ENCODE data around the gene CUBN. TPM values are rescaled to one million over a fixed set of nuclear protein-coding genes. Genes with fewer than 3 reads are reported as not detected.

CUBN gene
- 0.76 and 1.5 TPM in 2 replicates for total RNA-seq (2012; rRNA removed)

GRCh38 chr10:17129741-17130140 lies at the start of gene CUBN:
TSS of gene CUBN (minus strand) at chr10:17129811. CDS start at chr10:17129765, 46 bp downstream.
- Histone ChIP-seq H3K36me3 (ENCODE audit: insufficient read depth, low read length) (no peaks in the 10 kb centered on the region), H3K27me3 (ENCODE audit: control insufficient read depth, insufficient read depth, low read length) (no peaks in the 10 kb centered on the region), H3K4me2 (ENCODE audit: low read length) (no peak within 1 kb of the TSS), H3K9me3 (replicated peaks; ENCODE audit: low read length) (no peaks in the 10 kb centered on the region), H3K9ac (ENCODE audit: low read depth, low read length) (no peak within 1 kb of the TSS), H3K4me1 (ENCODE audit: control insufficient read depth, insufficient read depth, low read length) (peaks cover 5% of the 10 kb centered on the region), H3K4me3 (ENCODE audit: low read length) (no peak within 1 kb of the TSS)

- no peaks in the 10 kb centered on the region for H3K27me3 ChIP-seq (ENCODE audit: control insufficient read depth, insufficient read depth, low read length)
- no peak overlapping the region for H3K4me2 ChIP-seq (ENCODE audit: low read length)
- H3K36me3 ChIP-seq (ENCODE audit: insufficient read depth, low read length): no peaks in the 10 kb centered on the region
- peaks cover 19% of the 10 kb centered on the region for H3K4me1 ChIP-seq (ENCODE audit: control insufficient read depth, insufficient read depth, low read length)
- no peak overlapping the region for H3K9ac ChIP-seq (ENCODE audit: low read depth, low read length)
- H3K9me3 ChIP-seq (replicated peaks; ENCODE audit: low read length): no peaks in the 10 kb centered on the region
- no peak overlapping the region for H3K4me3 ChIP-seq (ENCODE audit: low read length)
These were observed 49.4 kb upstream of the CUBN start for GRCh38 chr10:17179002-17179401.

- H3K9me3 ChIP-seq (replicated peaks; ENCODE audit: low read length): no peaks in the 10 kb centered on the region
- no peak overlapping the region for H3K9ac ChIP-seq (ENCODE audit: low read depth, low read length)
- no peaks in the 10 kb centered on the region for H3K36me3 ChIP-seq (ENCODE audit: insufficient read depth, low read length)
- H3K27me3 ChIP-seq (ENCODE audit: control insufficient read depth, insufficient read depth, low read length): no peaks in the 10 kb centered on the region
- no peak overlapping the region for H3K4me2 ChIP-seq (ENCODE audit: low read length)
- peaks cover 19% of the 10 kb centered on the region for H3K4me1 ChIP-seq (ENCODE audit: control insufficient read depth, insufficient read depth, low read length)
- no peak overlapping the region for H3K4me3 ChIP-seq (ENCODE audit: low read length)
These were observed 48.4 kb upstream of the CUBN start for GRCh38 chr10:17178006-17178405.

GRCh38 chr10:17177014-17177413 lies 47.4 kb upstream of the CUBN start:
- Histone ChIP-seq H3K4me1 (ENCODE audit: control insufficient read depth, insufficient read depth, low read length) (peaks cover 19% of the 10 kb centered on the region), H3K4me2 (ENCODE audit: low read length) (no peak overlapping the region), H3K9me3 (replicated peaks; ENCODE audit: low read length) (no peaks in the 10 kb centered on the region), H3K27me3 (ENCODE audit: control insufficient read depth, insufficient read depth, low read length) (no peaks in the 10 kb centered on the region), H3K9ac (ENCODE audit: low read depth, low read length) (no peak overlapping the region), H3K4me3 (ENCODE audit: low read length) (no peak overlapping the region), H3K36me3 (ENCODE audit: insufficient read depth, low read length) (no peaks in the 10 kb centered on the region)

- Histone ChIP-seq H3K36me3 (ENCODE audit: insufficient read depth, low read length) (no peaks in the 10 kb centered on the region), H3K9me3 (replicated peaks; ENCODE audit: low read length) (no peaks in the 10 kb centered on the region), H3K4me3 (ENCODE audit: low read length) (no peak overlapping the region)
These were observed 46.5 kb upstream of the CUBN start for GRCh38 chr10:17176091-17176490.

GRCh38 chr10:17175551-17175950 lies 45.9 kb upstream of the CUBN start:
- Histone ChIP-seq H3K9me3 (replicated peaks; ENCODE audit: low read length) (no peaks in the 10 kb centered on the region), H3K4me2 (ENCODE audit: low read length) (peak overlapping the region; percentile 64), H3K27me3 (ENCODE audit: control insufficient read depth, insufficient read depth, low read length) (no peaks in the 10 kb centered on the region), H3K36me3 (ENCODE audit: insufficient read depth, low read length) (no peaks in the 10 kb centered on the region), H3K4me1 (ENCODE audit: control insufficient read depth, insufficient read depth, low read length) (peaks cover 24% of the 10 kb centered on the region), H3K9ac (ENCODE audit: low read depth, low read length) (peak overlapping the region; percentile 43), H3K4me3 (ENCODE audit: low read length) (no peak overlapping the region)

More at GRCh38 chr10:17176091-17176490, 46.5 kb upstream of the CUBN start:
- H3K9ac ChIP-seq (ENCODE audit: low read depth, low read length): no peak overlapping the region
- H3K4me1 ChIP-seq (ENCODE audit: control insufficient read depth, insufficient read depth, low read length): peaks cover 24% of the 10 kb centered on the region
- no peaks in the 10 kb centered on the region for H3K27me3 ChIP-seq (ENCODE audit: control insufficient read depth, insufficient read depth, low read length)
- H3K4me2 ChIP-seq (ENCODE audit: low read length): no peak overlapping the region

- H3K4me2 ChIP-seq (ENCODE audit: low read length): no peak overlapping the region
- H3K4me1 ChIP-seq (ENCODE audit: control insufficient read depth, insufficient read depth, low read length): peaks cover 24% of the 10 kb centered on the region
- H3K9ac ChIP-seq (ENCODE audit: low read depth, low read length): no peak overlapping the region
- no peaks in the 10 kb centered on the region for H3K27me3 ChIP-seq (ENCODE audit: control insufficient read depth, insufficient read depth, low read length)
- no peaks in the 10 kb centered on the region for H3K36me3 ChIP-seq (ENCODE audit: insufficient read depth, low read length)
- H3K4me3 ChIP-seq (ENCODE audit: low read length): no peak overlapping the region
- no peaks in the 10 kb centered on the region for H3K9me3 ChIP-seq (replicated peaks; ENCODE audit: low read length)
These were observed 45.0 kb upstream of the CUBN start for GRCh38 chr10:17174626-17175025.

- Histone ChIP-seq H3K9me3 (replicated peaks; ENCODE audit: low read length) (no peaks in the 10 kb centered on the region), H3K27me3 (ENCODE audit: control insufficient read depth, insufficient read depth, low read length) (no peaks in the 10 kb centered on the region), H3K4me3 (ENCODE audit: low read length) (no peak overlapping the region), H3K4me2 (ENCODE audit: low read length) (peak overlapping the region; percentile 63), H3K4me1 (ENCODE audit: control insufficient read depth, insufficient read depth, low read length) (peaks cover 22% of the 10 kb centered on the region), H3K36me3 (ENCODE audit: insufficient read depth, low read length) (no peaks in the 10 kb centered on the region), H3K9ac (ENCODE audit: low read depth, low read length) (peak overlapping the region; percentile 54)
These were observed 41.6 kb upstream of the CUBN start for GRCh38 chr10:17171141-17171641.

GRCh38 chr10:17169803-17170202 lies 40.2 kb upstream of the CUBN start:
- no peak overlapping the region for H3K4me3 ChIP-seq (ENCODE audit: low read length)
- no peaks in the 10 kb centered on the region for H3K9me3 ChIP-seq (replicated peaks; ENCODE audit: low read length)
- no peaks in the 10 kb centered on the region for H3K36me3 ChIP-seq (ENCODE audit: insufficient read depth, low read length)
- peaks cover 10% of the 10 kb centered on the region for H3K4me1 ChIP-seq (ENCODE audit: control insufficient read depth, insufficient read depth, low read length)
- H3K27me3 ChIP-seq (ENCODE audit: control insufficient read depth, insufficient read depth, low read length): no peaks in the 10 kb centered on the region
- no peak overlapping the region for H3K4me2 ChIP-seq (ENCODE audit: low read length)
- no peak overlapping the region for H3K9ac ChIP-seq (ENCODE audit: low read depth, low read length)

GRCh38 chr10:17166699-17167098 lies 37.1 kb upstream of the CUBN start:
- Histone ChIP-seq H3K4me2 (ENCODE audit: low read length) (no peak overlapping the region), H3K4me3 (ENCODE audit: low read length) (no peak overlapping the region), H3K36me3 (ENCODE audit: insufficient read depth, low read length) (no peaks in the 10 kb centered on the region), H3K4me1 (ENCODE audit: control insufficient read depth, insufficient read depth, low read length) (peaks cover 5% of the 10 kb centered on the region), H3K27me3 (ENCODE audit: control insufficient read depth, insufficient read depth, low read length) (no peaks in the 10 kb centered on the region), H3K9ac (ENCODE audit: low read depth, low read length) (no peak overlapping the region), H3K9me3 (replicated peaks; ENCODE audit: low read length) (no peaks in the 10 kb centered on the region)

- Histone ChIP-seq H3K9ac (ENCODE audit: low read depth, low read length) (no peak overlapping the region), H3K4me3 (ENCODE audit: low read length) (no peak overlapping the region), H3K9me3 (replicated peaks; ENCODE audit: low read length) (no peaks in the 10 kb centered on the region), H3K4me2 (ENCODE audit: low read length) (no peak overlapping the region), H3K36me3 (ENCODE audit: insufficient read depth, low read length) (no peaks in the 10 kb centered on the region), H3K27me3 (ENCODE audit: control insufficient read depth, insufficient read depth, low read length) (no peaks in the 10 kb centered on the region), H3K4me1 (ENCODE audit: control insufficient read depth, insufficient read depth, low read length) (no peaks in the 10 kb centered on the region)
These were observed 33.2 kb upstream of the CUBN start for GRCh38 chr10:17162828-17163227.

GRCh38 chr10:17161775-17162174 lies 32.2 kb upstream of the CUBN start:
- no peak overlapping the region for H3K4me2 ChIP-seq (ENCODE audit: low read length)
- no peaks in the 10 kb centered on the region for H3K9me3 ChIP-seq (replicated peaks; ENCODE audit: low read length)
- H3K4me1 ChIP-seq (ENCODE audit: control insufficient read depth, insufficient read depth, low read length): no peaks in the 10 kb centered on the region
- H3K27me3 ChIP-seq (ENCODE audit: control insufficient read depth, insufficient read depth, low read length): no peaks in the 10 kb centered on the region
- H3K36me3 ChIP-seq (ENCODE audit: insufficient read depth, low read length): no peaks in the 10 kb centered on the region
- H3K4me3 ChIP-seq (ENCODE audit: low read length): no peak overlapping the region
- no peak overlapping the region for H3K9ac ChIP-seq (ENCODE audit: low read depth, low read length)
